Hematopoietic multipotent progenitor cell treated with erythropoietin and hydrocortisone succinate and interleukin-3 and kit ligand, for 15 days (in vitro differentiated cells): ENCODE measurements around the gene LIMS3.
"Not testable (repeated sequence)": the region's sequence is repeated elsewhere in the genome, so short reads cannot be mapped to it uniquely, and the experiment has no call there.

Experiments used
- DNase-seq: peaks from one replicate; pipeline ENCODE4 v3.0.0-alpha.2; 2015; ENCODE audit warnings: low spot score

LIMS3 gene

GRCh38 chr2:109924481-109924880 lies 26.0 kb downstream of the LIMS3 start:
- not testable (repeated sequence) for DNase-seq

DNA sequence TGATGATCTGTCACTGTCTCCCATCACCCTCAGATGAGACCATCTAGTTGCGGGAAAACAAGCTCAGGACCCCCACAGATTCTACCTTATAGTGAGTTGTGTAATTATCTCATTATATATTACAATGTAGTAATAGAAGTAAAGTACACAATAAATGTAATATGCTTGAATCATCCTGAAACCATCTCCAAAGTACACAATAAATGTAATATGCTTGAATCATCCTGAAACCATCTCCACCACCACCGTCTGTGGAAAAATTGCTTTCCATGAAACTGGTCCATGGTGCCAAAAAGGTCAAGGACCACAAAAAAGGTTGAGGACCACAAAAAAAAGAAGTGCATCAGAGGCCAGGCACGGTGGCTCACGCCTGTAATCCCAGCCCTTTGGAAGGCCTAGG lies 29.3 kb downstream of the LIMS3 start:
- not testable (repeated sequence) for DNase-seq

GRCh38 chr2:109929222-109929621 lies 30.7 kb downstream of the LIMS3 start:
- DNase-seq, result not testable (repeated sequence)

DNA sequence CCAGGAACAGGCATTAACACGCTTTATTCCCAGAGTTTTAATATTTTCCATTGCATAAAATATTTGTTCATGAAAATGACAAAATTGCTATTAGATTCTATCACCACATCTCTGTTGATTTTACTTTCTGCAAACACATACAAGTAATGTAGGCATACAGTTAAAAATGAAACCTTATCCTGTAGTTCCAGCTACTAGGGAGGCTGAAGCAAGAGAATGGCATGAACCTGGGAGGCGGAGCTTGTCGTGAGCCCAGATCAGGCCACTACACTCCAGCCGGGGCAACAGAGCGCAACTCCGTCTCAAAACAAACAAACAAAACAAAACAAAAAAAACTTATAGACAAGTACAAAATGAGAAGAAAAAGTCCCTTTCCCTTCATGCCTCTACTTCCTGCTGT lies 38.0 kb downstream of the LIMS3 start:
- not testable (repeated sequence) for DNase-seq

- not testable (repeated sequence) for DNase-seq
These were observed 46.9 kb downstream of the LIMS3 start for GRCh38 chr2:109945362-109945761.

- DNase-seq, result not testable (repeated sequence)
These were observed 48.9 kb downstream of the LIMS3 start for GRCh38 chr2:109947262-109947958.

- not testable (repeated sequence) for DNase-seq
These were observed 49.6 kb downstream of the LIMS3 start for GRCh38 chr2:109947959-109948520.

- not testable (repeated sequence) for DNase-seq
These were observed 51.8 kb downstream of the LIMS3 start for GRCh38 chr2:109950146-109950843.

- DNase-seq, result not testable (repeated sequence)
These were observed 65.5 kb downstream of the LIMS3 start for GRCh38 chr2:109963942-109964341.

DNA sequence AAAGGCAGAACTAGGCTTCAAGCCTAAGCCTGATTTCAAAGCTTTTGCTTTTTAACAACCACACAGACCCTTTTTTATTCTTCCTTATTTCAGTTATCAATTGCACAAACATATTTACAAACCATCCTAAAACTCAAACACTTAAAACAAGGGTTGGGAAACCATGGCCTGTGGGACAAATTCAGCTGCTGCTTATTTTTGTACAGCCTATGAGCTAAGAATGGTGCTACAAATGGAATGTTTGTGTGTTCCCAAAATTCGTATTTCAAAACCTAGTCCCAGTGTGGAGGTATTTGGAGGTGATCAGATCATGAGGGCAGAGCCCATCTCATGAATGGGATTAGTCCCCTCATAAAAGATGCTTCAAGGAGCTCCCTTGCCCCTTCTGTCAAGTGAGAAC lies 67.0 kb downstream of the LIMS3 start:
- not testable (repeated sequence) for DNase-seq

DNA sequence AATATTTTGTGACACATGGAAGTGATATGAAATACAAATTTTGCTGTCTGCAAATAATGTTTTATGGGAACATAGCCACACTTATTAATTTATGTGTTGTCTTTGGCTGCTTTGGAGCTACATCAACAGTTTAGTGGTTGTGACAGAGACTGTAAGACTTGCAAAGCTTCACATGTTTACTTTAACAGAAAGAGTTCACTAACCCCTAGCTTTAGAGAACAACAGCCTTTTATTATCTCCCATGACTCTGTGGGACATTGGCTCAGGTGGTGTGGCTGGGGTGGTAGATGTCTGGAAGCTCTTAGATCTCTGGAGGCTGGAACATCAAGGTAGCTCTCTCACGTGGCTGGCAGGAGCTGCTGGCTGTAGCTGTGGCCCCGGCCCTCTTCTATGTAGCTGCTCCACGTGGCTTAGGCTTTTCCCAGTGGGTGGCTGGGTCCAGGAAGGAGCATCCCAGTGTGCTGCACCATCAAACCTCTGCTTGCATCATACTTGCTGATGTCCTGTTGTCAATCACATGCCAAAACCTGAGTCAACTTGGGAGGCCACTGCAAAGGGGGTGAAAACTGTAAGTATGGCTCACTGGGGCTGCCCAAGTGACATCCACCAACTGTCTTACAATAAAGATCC lies 67.7 kb downstream of the LIMS3 start:
- not testable (repeated sequence) for DNase-seq

DNA sequence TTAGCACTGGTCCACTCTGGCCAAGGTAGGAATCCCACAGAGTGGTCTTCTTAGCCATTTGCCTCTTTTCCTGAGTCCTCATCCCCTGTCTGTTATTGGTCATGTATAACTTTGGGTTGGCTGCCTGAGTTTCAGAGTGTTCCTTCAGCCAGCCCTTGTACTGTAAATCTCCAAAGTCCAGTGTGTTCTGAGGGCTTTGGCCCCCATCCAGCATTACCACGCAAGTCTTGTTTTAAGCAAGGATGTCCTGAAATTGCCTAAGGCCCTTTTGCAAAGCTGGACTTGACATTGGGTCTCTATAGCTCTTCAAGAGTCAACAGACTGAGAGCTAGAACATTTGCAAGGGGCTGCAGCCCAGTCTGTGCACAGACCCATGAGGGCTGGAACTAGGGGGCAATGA lies 68.4 kb downstream of the LIMS3 start:
- not testable (repeated sequence) for DNase-seq

DNA sequence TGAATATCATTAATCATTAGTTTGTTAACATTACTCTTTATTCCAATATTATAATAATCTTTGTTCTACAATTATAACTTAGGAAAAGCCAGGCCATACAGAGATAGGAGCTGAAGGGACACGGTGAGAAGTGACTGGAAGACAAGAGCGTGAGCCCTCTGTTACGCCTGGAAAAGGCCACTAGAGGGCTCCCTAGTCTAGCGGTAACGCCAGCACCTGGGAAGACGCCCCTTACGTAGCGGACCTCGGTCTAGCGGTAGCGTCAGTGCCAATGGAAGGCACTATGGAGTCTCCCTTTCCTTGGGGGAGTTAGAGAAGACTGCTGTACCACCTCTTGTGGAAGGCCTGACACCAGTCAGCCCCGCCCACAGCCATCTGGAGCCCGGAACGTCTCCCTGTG lies 71.4 kb downstream of the LIMS3 start:
- not testable (repeated sequence) for DNase-seq

- not testable (repeated sequence) for DNase-seq
These were observed 73.2 kb downstream of the LIMS3 start for GRCh38 chr2:109971710-109972109.
